ENCODE results near the gene ABCA3. TPM values are rescaled to one million over a fixed set of nuclear protein-coding genes. Genes with fewer than 3 reads are reported as not detected.
"Not testable (repeated sequence)": the region's sequence is repeated elsewhere in the genome, so short reads cannot be mapped to it uniquely, and the experiment has no call there.

ABCA3 gene
- 32.1 and 36.3 TPM in 2 replicates for total RNA-seq

DNA sequence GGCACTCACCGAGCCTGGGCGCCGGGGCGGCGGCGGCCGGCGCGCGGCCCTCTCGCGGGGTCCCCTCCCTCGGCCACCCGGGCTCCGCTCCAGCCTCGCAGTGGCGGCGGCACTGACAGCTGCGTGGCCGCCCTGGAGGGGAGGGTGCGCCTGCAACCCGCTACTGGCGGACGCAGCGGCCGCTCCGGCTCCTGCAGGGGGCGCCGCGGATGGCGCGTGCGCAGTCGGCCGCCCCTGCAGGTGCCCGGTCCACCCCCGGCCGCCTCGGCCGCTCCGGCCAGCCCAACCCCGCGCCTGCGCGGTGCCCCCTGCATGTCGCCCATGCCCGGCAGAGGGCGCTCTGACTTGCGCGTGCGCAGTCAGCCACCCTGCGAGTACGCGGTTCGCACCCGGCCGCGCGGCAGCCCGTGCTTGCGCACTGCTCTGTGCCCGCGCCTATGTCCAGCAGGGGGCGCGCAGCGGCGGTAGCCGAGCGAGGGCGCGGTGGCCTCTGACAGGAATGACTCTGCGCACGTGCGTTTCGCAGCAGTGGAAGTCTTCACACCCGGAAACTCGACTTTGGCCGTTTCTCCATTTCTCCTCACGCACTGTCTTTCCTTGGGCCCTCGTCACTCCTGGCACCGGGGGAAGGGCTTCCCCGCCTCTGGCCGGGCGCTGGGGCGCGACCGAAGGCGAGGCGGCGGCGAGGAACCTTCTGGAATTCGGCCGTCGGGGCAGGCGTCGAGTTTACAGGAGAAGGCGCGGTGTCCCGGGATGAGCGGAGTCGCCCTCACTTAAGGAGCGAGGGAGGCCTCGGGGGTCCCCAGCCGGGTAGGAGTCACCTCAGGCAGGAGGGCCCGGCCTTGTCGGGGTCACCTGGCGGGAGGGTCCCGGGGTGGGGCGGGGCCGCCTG lies at the start of gene ABCA3:
TSS of gene ABCA3 (minus strand) at position 165 of the 892 bp plus-strand sequence. CDS start 14,262 bp downstream, outside the sequence.
- TF ChIP-seq, protein P1, sequence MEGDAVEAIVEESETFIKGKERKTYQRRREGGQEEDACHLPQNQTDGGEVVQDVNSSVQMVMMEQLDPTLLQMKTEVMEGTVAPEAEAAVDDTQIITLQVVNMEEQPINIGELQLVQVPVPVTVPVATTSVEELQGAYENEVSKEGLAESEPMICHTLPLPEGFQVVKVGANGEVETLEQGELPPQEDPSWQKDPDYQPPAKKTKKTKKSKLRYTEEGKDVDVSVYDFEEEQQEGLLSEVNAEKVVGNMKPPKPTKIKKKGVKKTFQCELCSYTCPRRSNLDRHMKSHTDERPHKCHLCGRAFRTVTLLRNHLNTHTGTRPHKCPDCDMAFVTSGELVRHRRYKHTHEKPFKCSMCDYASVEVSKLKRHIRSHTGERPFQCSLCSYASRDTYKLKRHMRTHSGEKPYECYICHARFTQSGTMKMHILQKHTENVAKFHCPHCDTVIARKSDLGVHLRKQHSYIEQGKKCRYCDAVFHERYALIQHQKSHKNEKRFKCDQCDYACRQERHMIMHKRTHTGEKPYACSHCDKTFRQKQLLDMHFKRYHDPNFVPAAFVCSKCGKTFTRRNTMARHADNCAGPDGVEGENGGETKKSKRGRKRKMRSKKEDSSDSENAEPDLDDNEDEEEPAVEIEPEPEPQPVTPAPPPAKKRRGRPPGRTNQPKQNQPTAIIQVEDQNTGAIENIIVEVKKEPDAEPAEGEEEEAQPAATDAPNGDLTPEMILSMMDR (IDR thresholded peaks at IDR 0.05; ENCODE audit: insufficient read depth, low read length, poor library complexity, severe bottlenecking): peak; percentile 75
- peaks cover 18% of the 10 kb centered on the region for H3K27me3 ChIP-seq (ENCODE audit: control insufficient read depth, insufficient read depth, low read length)
- H3K36me3 ChIP-seq (ENCODE audit: control insufficient read depth, insufficient read depth, low read length): no peaks in the 10 kb centered on the region
- peak within 1 kb of the TSS; percentile 68 for H3K4me3 ChIP-seq (ENCODE audit: low read depth, low read length)
- peak; percentile 39 for DNase-seq (ENCODE audit: low read depth)

DNA sequence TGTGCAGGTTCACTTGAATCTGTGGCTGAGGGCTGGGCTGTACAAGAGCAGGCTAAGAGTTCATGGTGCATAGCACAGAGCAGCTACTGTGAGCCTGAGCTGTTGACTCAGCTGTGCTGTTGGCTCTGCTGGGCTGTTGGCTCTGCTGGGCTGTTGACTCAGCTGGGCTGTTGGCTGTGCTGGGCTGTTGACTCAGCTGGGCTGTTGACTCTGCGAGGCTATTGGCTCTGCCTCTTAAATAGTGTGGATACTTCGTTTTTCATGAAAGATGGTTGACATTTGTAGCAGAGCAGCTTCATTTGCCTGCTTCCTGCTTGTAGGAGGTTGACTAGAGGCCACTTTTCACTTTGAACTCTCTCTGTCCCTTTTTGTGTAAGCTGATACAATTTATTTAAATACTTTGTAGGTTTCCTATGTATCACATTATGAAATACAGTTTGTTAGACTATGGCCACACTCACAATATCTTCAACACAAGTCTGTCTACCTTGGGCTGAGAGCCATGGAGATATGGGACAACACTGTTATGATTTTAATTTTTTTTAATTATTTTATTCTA lies 48.4 kb upstream of the ABCA3 start:
- no peaks in the 10 kb centered on the region for H3K27me3 ChIP-seq (ENCODE audit: control insufficient read depth, insufficient read depth, low read length)
- no peaks in the 10 kb centered on the region for H3K36me3 ChIP-seq (ENCODE audit: control insufficient read depth, insufficient read depth, low read length)
- H3K4me3 ChIP-seq (ENCODE audit: low read depth, low read length): no peak overlapping the region
- peak; percentile 56 for DNase-seq (ENCODE audit: low read depth)
- TF ChIP-seq, protein P1 (IDR thresholded peaks at IDR 0.05; ENCODE audit: insufficient read depth, low read length, poor library complexity, severe bottlenecking): no peak

DNA sequence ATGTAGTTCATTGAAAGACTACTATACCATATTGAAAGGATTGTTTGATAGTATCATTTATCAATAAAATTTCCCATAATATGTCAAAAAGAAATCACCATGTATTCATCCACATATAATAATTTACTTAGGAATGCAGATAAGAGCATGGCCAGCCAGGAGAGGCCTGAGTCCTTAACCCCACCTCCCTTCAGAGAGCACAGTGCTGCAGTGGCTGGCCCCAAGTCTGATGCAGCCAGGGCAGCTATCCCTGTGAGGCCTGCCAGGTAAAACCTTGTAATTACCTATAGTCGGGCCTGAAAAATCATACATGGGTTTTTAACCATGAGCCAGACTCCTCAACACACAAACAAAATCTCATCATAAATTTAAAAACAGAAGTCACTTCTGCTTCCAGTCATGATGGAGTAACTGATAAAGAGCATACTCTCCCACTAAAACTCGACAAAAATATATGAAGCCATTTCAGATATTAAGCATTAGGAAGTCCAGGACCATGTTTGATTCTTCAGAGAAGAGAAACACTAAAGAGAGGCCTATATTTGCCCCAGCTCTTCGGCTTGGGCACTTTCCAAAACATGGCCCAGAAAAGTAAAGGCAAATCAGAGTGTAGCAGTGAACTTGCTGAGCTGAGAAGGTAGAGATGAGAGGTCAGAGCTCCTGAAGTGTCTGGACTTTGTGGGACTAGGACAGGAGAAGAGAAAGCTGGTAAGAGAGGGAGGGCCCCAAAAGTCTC lies 47.8 kb upstream of the ABCA3 start:
- no peak for DNase-seq (ENCODE audit: low read depth)
- TF ChIP-seq, protein P1 (IDR thresholded peaks at IDR 0.05; ENCODE audit: insufficient read depth, low read length, poor library complexity, severe bottlenecking): no peak
- H3K36me3 ChIP-seq (ENCODE audit: control insufficient read depth, insufficient read depth, low read length): no peaks in the 10 kb centered on the region
- no peaks in the 10 kb centered on the region for H3K27me3 ChIP-seq (ENCODE audit: control insufficient read depth, insufficient read depth, low read length)
- H3K4me3 ChIP-seq (ENCODE audit: low read depth, low read length): no peak overlapping the region

DNA sequence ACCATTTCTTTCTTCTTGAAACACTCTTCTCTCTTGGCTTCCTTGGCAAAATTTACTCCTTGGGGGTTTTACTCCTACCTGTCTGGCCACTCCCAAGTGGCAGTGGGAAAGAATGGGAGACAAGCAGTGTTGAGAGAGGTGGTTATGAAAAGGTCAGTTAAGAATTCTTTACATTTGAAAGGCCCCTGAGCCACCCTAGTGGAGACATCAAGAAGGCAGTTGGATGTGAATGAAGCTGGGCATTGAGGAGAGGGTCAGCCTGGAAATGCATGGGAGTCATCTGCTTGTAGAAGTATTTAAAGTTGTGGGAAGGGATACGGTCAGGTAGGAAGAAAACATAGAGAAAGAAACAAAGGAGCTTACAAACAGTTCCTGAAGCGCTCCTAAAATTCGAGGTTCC lies 46.5 kb upstream of the ABCA3 start:
- TF ChIP-seq, protein P1 (IDR thresholded peaks at IDR 0.05; ENCODE audit: insufficient read depth, low read length, poor library complexity, severe bottlenecking): no peak
- no peak for DNase-seq (ENCODE audit: low read depth)
- H3K4me3 ChIP-seq (ENCODE audit: low read depth, low read length): no peak overlapping the region
- H3K36me3 ChIP-seq (ENCODE audit: control insufficient read depth, insufficient read depth, low read length): no peaks in the 10 kb centered on the region
- H3K27me3 ChIP-seq (ENCODE audit: control insufficient read depth, insufficient read depth, low read length): no peaks in the 10 kb centered on the region

DNA sequence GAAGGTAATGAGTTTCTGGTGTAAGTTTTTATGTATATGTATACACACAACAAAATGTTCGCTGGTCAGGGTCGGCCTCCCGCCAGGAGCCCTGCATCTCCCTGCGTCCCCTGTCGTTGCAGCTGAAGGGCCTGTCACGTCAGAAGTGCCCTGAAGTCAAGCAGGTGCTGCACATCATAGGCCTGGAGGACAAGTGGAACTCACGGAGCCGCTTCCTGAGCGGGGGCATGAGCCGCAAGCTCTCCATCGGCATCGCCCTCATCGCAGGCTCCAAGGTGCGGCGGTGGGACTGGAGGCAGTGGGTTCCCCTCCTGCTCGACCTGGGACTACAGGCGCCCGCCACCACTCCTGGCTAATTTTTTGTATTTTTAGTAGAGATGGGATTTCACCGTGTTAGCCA lies 45.5 kb upstream of the ABCA3 start:
- H3K4me3 ChIP-seq (ENCODE audit: low read depth, low read length); H3K27me3 ChIP-seq (ENCODE audit: control insufficient read depth, insufficient read depth, low read length); DNase-seq (ENCODE audit: low read depth); H3K36me3 ChIP-seq (ENCODE audit: control insufficient read depth, insufficient read depth, low read length): not testable (repeated sequence)
